Uterus (tissue), 2 donors: ENCODE results near the gene RND2.

ENCODE experiments used
- POLR2A ChIP-seq, 2 donors: fragments of 450-650 bp; IDR thresholded peaks; one replicate each; pipeline ENCODE4 v1.6.1; 2016; ENCODE audit warnings: antibody characterized with exemption in 2 of 2, mild to moderate bottlenecking in 1 of 2, moderate library complexity in 1 of 2
- TF ChIP-seq, protein P1 (sequence below), 4 experiments: fragments of 200-600 bp in 2 of 4; fragments of 450-650 bp in 2 of 4; sonication (generic) in 2 of 4; IDR thresholded peaks; one replicate each; pipeline ENCODE4 v1.5.1; 2016 to 2019; ENCODE audit warnings: antibody characterized with exemption in 4 of 4, mild to moderate bottlenecking in 2 of 4, moderate library complexity in 1 of 4

DNA sequence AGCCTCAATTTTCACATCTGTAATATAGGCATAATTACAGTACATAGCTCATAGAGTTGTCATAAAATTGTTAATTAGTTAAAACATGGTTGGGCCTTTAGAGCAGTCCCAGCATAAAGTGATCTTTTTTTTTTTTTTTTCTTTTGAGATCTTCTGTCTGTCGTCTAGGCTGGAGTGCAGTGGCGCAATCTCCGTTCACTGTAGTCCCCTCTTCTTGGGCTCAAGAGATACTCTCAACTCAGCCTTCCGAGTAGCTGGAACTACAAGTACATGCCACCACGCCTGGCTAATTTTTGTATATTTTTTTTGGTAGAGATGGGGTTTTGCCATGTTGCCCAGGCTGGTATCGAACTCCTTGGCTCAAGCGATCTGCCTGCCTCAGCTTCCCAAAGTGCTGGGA, 31.0 kb downstream of the RND2 start:
- TF ChIP-seq, protein P1, sequence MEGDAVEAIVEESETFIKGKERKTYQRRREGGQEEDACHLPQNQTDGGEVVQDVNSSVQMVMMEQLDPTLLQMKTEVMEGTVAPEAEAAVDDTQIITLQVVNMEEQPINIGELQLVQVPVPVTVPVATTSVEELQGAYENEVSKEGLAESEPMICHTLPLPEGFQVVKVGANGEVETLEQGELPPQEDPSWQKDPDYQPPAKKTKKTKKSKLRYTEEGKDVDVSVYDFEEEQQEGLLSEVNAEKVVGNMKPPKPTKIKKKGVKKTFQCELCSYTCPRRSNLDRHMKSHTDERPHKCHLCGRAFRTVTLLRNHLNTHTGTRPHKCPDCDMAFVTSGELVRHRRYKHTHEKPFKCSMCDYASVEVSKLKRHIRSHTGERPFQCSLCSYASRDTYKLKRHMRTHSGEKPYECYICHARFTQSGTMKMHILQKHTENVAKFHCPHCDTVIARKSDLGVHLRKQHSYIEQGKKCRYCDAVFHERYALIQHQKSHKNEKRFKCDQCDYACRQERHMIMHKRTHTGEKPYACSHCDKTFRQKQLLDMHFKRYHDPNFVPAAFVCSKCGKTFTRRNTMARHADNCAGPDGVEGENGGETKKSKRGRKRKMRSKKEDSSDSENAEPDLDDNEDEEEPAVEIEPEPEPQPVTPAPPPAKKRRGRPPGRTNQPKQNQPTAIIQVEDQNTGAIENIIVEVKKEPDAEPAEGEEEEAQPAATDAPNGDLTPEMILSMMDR (IDR thresholded peaks at IDR 0.05), result no peak
- TF ChIP-seq POLR2A (IDR thresholded peaks at IDR 0.05), result no peak
